Heart left ventricle (tissue), 16 donors: Measurements from ENCODE around the gene MGLL. TPM values are rescaled to one million over a fixed set of nuclear protein-coding genes. Genes with fewer than 3 reads are reported as not detected.

Experiments used
- ATAC-seq, 4 donors: fragments of 200-7000 bp; cut with Tn5 transposase; one replicate each; pipeline ENCODE4 v1.9.1; 2020 to 2022; ENCODE audit warnings: moderate library complexity in 4 of 4, mild to moderate bottlenecking in 3 of 4, moderate number of reproducible peaks in 1 of 4
- DNase-seq, 5 donors: peaks; one replicate each; pipeline ENCODE4 v3.0.0-alpha.2; 2020
- H3K27ac ChIP-seq, 12 donors: fragments of 200-600 bp; sonication (generic) in 4 of 12; one replicate each; pipeline versions ENCODE4 v1.5.0 to v1.8.0; 2016 to 2022; ENCODE audit warnings: mild to moderate bottlenecking in 2 of 12
- H3K27me3 ChIP-seq, 9 donors: fragments of 200-600 bp; sonication (generic) in 2 of 9; one replicate each; pipeline versions ENCODE4 v1.5.1 to v1.8.0; 2016 to 2022; ENCODE audit warnings: mild to moderate bottlenecking in 3 of 9
- H3K36me3 ChIP-seq, 9 donors: fragments of 200-600 bp; sonication (generic) in 2 of 9; one replicate each; pipeline versions ENCODE4 v1.5.0 to v1.8.0; 2018 to 2022; ENCODE audit warnings: mild to moderate bottlenecking in 2 of 9
- H3K4me1 ChIP-seq, 12 donors: fragments of 200-600 bp; sonication (generic) in 4 of 12; one replicate each; pipeline versions ENCODE4 v1.5.0 to v1.8.0; 2016 to 2022; ENCODE audit warnings: mild to moderate bottlenecking in 3 of 12
- H3K4me3 ChIP-seq, 12 donors: fragments of 200-600 bp; sonication (generic) in 4 of 12; one replicate each; pipeline versions ENCODE4 v1.5.0 to v1.8.0; 2017 to 2022; ENCODE audit warnings: mild to moderate bottlenecking in 9 of 12, moderate library complexity in 4 of 12
- H3K9me3 ChIP-seq, 12 donors: fragments of 200-600 bp; sonication (generic) in 4 of 12; one replicate each; pipeline versions ENCODE4 v1.5.0 to v1.8.0; 2016 to 2022; ENCODE audit warnings: mild to moderate bottlenecking in 1 of 12
- POLR2A ChIP-seq, 2 donors: fragments of 450-650 bp; IDR thresholded peaks; one replicate each; pipeline ENCODE4 v1.6.1; 2017; ENCODE audit warnings: antibody characterized with exemption in 2 of 2, mild to moderate bottlenecking in 2 of 2, moderate library complexity in 2 of 2
- WGBS, 4 donors: extraction: QIAGEN DNeasy Blood & Tissue Kit in 2 of 4; methylation state at CpG; one replicate each; pipeline versions ENCODE4 v1.1.5 to v1.1.7; 2013 to 2018; 5-methylcytosine and 5-hydroxymethylcytosine counted together
- intact Hi-C, 10 donors: fragments of 100-400 bp; cut with DNase I; formaldehyde crosslinking; loops; one replicate each; pipeline versions ENCODE4 v1.11.1 to v1.14.2; 2022
- polyA plus RNA-seq, 2 donors: library from polyadenylated mRNA; stranded (reverse); fragments of 200-250 nt; gene quantifications; one replicate each; pipeline ENCODE4 v1.2.3, GENCODE V29; 2013
- total RNA-seq, 9 donors: library from RNA; depleted of rRNA in 2 of 9; stranded (reverse); fragments of >200 nt in 2 of 9; fragmentation: NEBNext Ultra II Directional in 3 of 9; extraction: Animal tissue kit (Norgen Biotek cat#: 25700) in 3 of 9; gene quantifications; one replicate each; pipeline versions ENCODE4 v1.1.0 to v1.2.4, GENCODE V29; 2016 to 2023
- TF ChIP-seq, protein P1 (sequence below), 12 donors: fragments of 200-600 bp; sonication (generic) in 4 of 12; IDR thresholded peaks; one replicate each; pipeline versions ENCODE4 v1.5.0 to v1.8.0; 2018 to 2022; ENCODE audit warnings: antibody characterized with exemption in 12 of 12, mild to moderate bottlenecking in 5 of 12
- donor health status: ischemic (EF 13 %, LVEDD 7.1; RV severe dilation, severe dysfunction).
- donor health status: healthy with polysubstance abuse.
- donor health status: DM: no; HTN: yes; CAD: no.
- donor health status: DM: no; HTN: no; CAD: no.
- donor health status: ischemic (EF 25% LVEDD 6.9; RV normal size, moderate dysfunction).
- donor health status: ischemic (EF 25% LVEDD 5.7; RV mildly dilated, moderate dysfunction).
- donor health status: healthy.
- donor health status: DM: yes; HTN: yes; CAD: no.
- donor health status: ischemic (EF 35%, LVEDD 5.7; RV mildly dilated, moderate dysfunction).
- donor health status: nonischemic (EF 11% LVEDD 7.7; RV severe dilation, severe dysfunction).
- donor health status: DM: yes; HTN: yes; CAD: no.
- donor health status: PGD.
- donor health status: ischemic (EF 29% LVEDD 5.4; RV normal size, mild dysfunction).
- donor health status: nonischemic (EF 23%, LVEDD 6.1; RV moderate dilation, normal function).

Gene MGLL
- total and polyA plus RNA-seq, 11 donors: 38.5 to 119 (median 78.9) TPM

DNA sequence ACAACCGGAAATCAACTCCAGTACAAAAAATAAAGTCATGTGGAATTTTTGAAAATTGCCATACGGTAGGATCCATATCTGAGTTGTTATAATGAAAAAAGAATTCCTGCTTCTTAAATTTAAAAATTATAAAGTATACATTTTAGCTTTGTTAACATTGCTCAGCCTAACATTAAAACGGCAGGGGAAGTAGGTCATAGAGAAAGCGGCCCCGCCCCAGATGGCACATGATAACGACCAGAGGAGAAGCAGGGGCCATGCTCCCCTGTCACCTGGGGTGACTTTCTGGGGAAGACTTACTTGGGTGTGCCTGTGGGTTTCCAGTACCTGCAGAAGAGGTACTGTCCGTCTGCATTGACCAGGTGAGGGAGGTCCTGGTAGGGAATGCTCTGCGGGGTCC lies 921 bp downstream of the MGLL start:
- peak overlapping the region; percentile 67 to 99 (median 86) for H3K4me3 ChIP-seq
- peaks cover 3 to 61% (median 44%) of the 10 kb centered on the region in 12 donors for H3K4me1 ChIP-seq
- peak in 1 of 4 donors; percentile 32 for ATAC-seq
- no peaks in the 10 kb centered on the region for H3K27me3 ChIP-seq
- WGBS, 4 donors: 44 to 53% (median 47%) methylated on average over 8 of the region's 8 CpGs
- TF ChIP-seq POLR2A (IDR thresholded peaks at IDR 0.05): peak in 1 of 2 donors; percentile 17
- TF ChIP-seq, protein P1, sequence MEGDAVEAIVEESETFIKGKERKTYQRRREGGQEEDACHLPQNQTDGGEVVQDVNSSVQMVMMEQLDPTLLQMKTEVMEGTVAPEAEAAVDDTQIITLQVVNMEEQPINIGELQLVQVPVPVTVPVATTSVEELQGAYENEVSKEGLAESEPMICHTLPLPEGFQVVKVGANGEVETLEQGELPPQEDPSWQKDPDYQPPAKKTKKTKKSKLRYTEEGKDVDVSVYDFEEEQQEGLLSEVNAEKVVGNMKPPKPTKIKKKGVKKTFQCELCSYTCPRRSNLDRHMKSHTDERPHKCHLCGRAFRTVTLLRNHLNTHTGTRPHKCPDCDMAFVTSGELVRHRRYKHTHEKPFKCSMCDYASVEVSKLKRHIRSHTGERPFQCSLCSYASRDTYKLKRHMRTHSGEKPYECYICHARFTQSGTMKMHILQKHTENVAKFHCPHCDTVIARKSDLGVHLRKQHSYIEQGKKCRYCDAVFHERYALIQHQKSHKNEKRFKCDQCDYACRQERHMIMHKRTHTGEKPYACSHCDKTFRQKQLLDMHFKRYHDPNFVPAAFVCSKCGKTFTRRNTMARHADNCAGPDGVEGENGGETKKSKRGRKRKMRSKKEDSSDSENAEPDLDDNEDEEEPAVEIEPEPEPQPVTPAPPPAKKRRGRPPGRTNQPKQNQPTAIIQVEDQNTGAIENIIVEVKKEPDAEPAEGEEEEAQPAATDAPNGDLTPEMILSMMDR (IDR thresholded peaks at IDR 0.05): no peak
- H3K27ac ChIP-seq: peak overlapping the region; percentile 75 to 97 (median 92)
- peak in 4 of 5 donors; percentile 38 to 66 (median 52) for DNase-seq
- intact Hi-C loops: loop anchor here in 9 of 10 donors (2.0 to 10.0 kb wide), 9 partner anchors 34 to 247 kb away; partner anchors contain the start of genes ABTB1 (in 2 of the 9) and TPRA1 (in 1 of the 9)
- H3K36me3 ChIP-seq: peaks cover 0 to 38% (median 17%) of the 10 kb centered on the region in 9 donors
- no peaks in the 10 kb centered on the region for H3K9me3 ChIP-seq

DNA sequence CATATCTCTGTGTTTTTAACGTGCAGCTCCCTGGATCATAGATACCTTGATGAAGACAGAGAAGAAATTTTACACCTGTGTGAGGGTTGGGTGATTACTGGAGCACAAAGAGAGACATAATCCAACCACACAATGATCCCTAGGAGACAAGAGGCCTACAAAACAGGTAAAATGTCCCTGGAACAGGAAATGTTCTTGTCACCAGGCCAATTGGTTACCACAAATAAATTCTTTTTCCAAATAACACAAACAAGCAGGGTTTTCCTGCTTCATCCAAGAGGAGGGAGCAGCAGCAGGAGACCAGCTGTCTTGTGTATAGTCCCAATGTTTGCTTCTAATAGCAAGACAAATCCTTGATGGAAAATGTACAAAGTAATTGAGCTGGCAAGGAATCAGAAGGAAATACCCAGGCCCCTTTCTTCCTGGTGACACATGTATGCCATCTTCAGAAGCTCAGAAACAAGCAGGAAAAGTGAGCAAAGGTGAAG lies 1.4 kb downstream of the MGLL start:
- no peaks in the 10 kb centered on the region for H3K9me3 ChIP-seq
- ATAC-seq: no peak
- H3K27me3 ChIP-seq: no peaks in the 10 kb centered on the region
- H3K4me1 ChIP-seq: peaks cover 6 to 66% (median 49%) of the 10 kb centered on the region in 12 donors
- H3K27ac ChIP-seq: peak overlapping the region; percentile 54 to 97 (median 92)
- H3K4me3 ChIP-seq: peak overlapping the region; percentile 27 to 95 (median 86)
- H3K36me3 ChIP-seq: peaks cover 0 to 44% (median 21%) of the 10 kb centered on the region in 9 donors
- no peak for TF ChIP-seq POLR2A (IDR thresholded peaks at IDR 0.05)
- TF ChIP-seq, protein P1 (IDR thresholded peaks at IDR 0.05): no peak
- intact Hi-C loops: loop anchor here in 9 of 10 donors (2.0 to 10.0 kb wide), 9 partner anchors 34 to 246 kb away; partner anchors contain the start of genes ABTB1 (in 2 of the 9) and TPRA1 (in 1 of the 9)
- no peak for DNase-seq
- 43 to 59% (median 47%) methylated on average over 1 of the region's 1 CpG for WGBS, 4 donors

DNA sequence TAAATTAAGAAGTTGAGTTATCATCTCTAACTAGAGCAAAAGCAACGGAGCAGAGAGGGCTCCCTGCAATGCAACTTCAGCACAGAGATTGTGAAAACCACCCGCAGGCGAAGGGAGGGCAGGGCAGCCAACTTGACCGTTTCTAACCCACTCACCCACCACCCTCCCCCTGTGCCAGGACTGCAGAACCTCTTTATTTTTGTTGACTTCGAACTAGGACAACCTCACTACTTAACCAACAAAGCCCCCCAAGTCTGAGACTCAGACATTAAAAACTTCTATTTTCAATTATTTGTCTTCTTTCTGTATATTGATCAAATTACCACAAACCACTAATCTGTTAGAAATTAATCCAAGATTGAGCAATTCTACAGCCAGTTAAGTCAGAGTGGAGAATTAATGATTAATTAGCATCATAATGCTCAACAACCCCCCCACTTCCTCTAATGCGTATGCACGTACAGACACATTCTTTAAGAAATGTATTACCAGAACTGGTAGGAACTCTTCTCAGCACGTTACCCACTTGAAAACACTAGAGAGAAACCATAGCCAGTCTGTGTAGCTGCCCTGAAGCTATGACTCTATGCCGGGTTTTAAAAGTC lies 2.0 kb downstream of the MGLL start:
- peak overlapping the region; percentile 27 to 95 (median 86) for H3K4me3 ChIP-seq
- no peak for DNase-seq
- H3K27ac ChIP-seq: peak overlapping the region; percentile 54 to 97 (median 92)
- no peaks in the 10 kb centered on the region for H3K9me3 ChIP-seq
- H3K27me3 ChIP-seq: no peaks in the 10 kb centered on the region
- intact Hi-C loops: loop anchor here in 9 of 10 donors (2.0 to 10.0 kb wide), 9 partner anchors 33 to 246 kb away; partner anchors contain the start of genes ABTB1 (in 2 of the 9) and TPRA1 (in 1 of the 9)
- ATAC-seq: no peak
- WGBS, 4 donors: 27 to 49% (median 36%) methylated on average over 9 of the region's 9 CpGs
- peaks cover 10 to 71% (median 54%) of the 10 kb centered on the region in 12 donors for H3K4me1 ChIP-seq
- TF ChIP-seq, protein P1 (IDR thresholded peaks at IDR 0.05): peak in 1 of 12 donors; percentile 7
- no peak for TF ChIP-seq POLR2A (IDR thresholded peaks at IDR 0.05)
- H3K36me3 ChIP-seq: peaks cover 0 to 49% (median 21%) of the 10 kb centered on the region in 9 donors

DNA sequence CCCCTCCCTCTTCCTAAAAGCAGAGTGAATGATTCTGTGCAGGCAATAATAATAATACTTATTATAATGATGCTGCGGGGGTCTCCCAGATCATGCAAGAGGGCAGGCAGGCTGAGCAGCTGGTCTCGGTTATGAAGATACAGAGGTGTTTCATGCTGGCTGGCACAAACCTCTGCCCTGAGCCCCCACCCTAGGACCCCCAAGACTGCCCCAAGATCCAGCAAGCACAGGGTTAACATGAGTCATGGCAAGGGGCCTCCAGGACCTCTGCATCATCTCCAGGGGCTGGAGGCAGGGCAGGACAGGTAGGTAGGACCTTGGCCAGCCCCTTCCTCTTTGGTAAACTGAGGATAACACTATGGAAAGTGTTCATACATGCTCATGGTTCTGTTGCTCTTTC lies 2.7 kb downstream of the MGLL start:
- Histone ChIP-seq H3K27ac (peak overlapping the region; percentile 54 to 97 (median 92)), H3K4me3 (peak overlapping the region; percentile 27 to 95 (median 86)), H3K36me3 (peaks cover 0 to 55% (median 26%) of the 10 kb centered on the region in 9 donors), H3K27me3 (no peaks in the 10 kb centered on the region), H3K9me3 (no peaks in the 10 kb centered on the region), H3K4me1 (peaks cover 10 to 78% (median 61%) of the 10 kb centered on the region in 12 donors)
- intact Hi-C loops: loop anchor here in 9 of 10 donors (2.0 to 10.0 kb wide), 12 partner anchors 32 to 245 kb away; partner anchors contain the start of genes ABTB1 (in 2 of the 9) and TPRA1 (in 1 of the 9)
- 56 to 86% (median 68%) methylated on average over 2 of the region's 2 CpGs for WGBS, 4 donors
- no peak for TF ChIP-seq POLR2A (IDR thresholded peaks at IDR 0.05)
- TF ChIP-seq, protein P1 (IDR thresholded peaks at IDR 0.05): no peak
- DNase-seq (no peak), ATAC-seq (no peak)
